NCI-H748 (cell line): ENCODE results near the gene CST4.
"Not testable (repeated sequence)": the region's sequence is repeated elsewhere in the genome, so short reads cannot be mapped to it uniquely, and the experiment has no call there.

Source experiments
- DNase-seq: peaks from one replicate; lab custom pipeline; 2025; ENCODE audit not compliant: unreplicated experiment; lab: John Stamatoyannopoulos, UW

CST4 gene

GRCh38 chr20:23662276-23662870 is 26.5 kb downstream of the CST4 start:
- DNase-seq: no peak

GRCh38 chr20:23661002-23661429 is 27.8 kb downstream of the CST4 start:
- no peak for DNase-seq

DNA sequence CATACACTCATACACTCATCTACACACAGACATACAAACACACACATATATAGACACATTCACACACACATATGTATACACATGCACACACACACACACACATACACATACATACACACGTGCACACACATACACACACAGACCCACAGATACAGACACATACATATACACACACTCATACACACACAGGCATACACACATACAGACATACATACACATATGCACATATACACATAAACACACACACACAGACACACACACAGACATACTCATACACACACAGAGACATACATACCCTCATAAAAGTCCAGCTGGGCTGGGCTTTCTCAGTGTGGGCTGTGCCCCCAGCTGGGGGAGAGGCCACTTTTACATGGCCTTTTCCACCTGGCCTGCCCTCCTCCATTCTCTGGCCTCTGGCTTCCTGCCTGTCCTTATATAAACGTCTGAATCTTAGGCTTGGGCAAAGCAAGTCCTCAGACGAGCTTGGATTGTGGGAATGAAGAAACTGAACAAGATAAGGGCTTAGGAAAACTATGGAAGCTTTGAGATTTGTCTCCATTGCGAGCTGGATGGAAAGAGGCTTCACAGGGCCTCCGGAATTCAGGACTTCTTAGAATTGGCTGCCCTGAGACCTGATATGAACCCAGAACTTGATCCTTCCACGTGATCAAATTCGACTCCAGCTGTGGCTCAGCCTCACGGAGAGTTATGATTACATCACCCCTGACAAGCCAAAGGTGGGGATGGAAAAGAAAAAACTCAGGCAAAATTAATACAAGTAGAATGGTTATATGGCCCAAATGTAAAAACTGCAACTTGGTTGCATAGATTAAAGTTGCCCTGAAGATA is 28.6 kb downstream of the CST4 start:
- DNase-seq: no peak

- not testable (repeated sequence) for DNase-seq
Observed at GRCh38 chr20:23659610-23659988, 29.2 kb downstream of the CST4 start.

- DNase-seq: no peak
Observed at GRCh38 chr20:23658989-23659609, 29.7 kb downstream of the CST4 start.

- DNase-seq: no peak
Observed at GRCh38 chr20:23658336-23658735, 30.5 kb downstream of the CST4 start.

DNA sequence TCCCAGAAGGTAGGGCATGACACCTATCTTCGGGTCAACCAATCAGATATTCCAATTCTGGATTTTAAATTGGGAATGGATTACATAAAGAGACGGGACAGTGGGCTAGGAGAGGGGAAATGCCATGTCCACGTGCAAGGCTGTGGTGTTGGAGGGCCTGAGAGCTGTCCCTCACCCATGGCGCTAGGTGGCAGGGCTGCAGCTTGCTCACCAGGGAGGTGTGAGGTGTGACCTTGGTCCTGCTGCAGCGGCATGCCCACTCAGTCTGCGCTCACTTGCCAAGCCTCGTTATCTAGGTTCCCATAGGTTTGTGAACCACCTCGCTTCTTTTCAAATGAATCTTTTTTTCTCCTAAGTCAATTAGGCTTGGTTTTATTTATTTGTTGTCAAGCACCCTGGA is 31.6 kb downstream of the CST4 start:
- no peak for DNase-seq

- DNase-seq: no peak
Observed at GRCh38 chr20:23656372-23656771, 32.5 kb downstream of the CST4 start.

- no peak for DNase-seq
Observed at GRCh38 chr20:23655491-23656211, 33.2 kb downstream of the CST4 start.

DNA sequence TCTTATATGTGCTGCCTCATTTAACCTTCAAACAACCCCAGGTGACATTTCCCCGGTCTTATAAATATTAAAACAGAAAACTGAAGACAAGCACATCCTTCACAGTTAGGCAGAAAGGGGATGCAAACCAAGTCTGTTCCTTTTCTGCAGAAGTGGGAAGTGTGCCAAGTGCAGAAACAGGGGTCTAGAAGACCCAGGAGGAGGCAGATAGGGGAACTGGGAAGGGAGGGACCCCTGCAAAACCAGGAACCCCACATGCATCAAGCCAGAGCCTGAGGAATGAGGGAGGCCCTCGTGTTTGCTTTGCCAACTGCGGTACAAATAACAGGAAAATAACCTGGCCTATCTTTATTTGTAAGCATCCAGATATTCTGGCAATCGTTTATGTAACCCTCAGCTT is 34.1 kb downstream of the CST4 start:
- no peak for DNase-seq

DNA sequence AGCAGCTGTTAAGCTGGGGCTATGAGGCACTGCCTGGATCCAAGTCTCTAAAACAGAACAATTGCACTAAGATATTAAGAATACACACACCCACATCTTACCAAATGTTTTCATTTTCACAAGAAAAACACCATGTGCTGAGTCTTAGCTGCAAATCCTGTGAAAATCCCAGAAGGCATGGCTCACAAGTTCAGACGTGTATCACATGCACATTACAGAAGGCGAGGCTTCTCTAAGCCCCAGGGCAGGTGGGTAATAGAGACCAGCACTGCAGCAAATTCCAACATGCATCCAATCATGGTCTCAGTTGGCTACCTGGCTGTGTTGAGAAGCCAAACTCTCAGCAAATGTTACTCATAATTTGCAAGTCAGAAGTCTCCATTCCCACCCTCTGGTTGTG is 34.8 kb downstream of the CST4 start:
- DNase-seq: no peak

DNA sequence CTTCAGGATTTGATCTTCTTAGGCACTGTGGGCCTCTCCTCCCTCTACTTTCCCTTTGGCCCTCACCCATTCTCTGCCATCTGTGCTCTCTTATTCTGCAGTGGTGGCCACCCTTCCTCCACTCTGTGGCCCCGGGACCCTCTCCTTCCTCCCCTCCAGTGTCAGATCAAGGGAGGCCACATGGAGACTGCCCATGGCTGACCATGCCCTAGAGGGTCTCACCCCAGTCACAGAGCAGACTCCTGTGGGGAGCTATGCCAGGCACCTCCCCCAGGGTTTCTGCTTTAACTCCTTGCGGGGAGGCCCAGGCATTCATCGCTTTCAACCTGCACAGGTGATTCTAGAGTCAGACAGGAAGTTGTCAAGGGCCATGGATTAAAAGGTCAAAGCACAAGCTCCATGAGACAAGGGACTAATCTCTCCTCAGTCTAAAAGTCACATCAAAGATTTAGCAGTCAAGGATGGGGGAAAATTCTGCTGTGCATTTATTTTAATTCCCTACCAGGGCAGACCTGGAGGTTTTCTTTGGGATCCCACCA is 35.4 kb downstream of the CST4 start:
- DNase-seq: no peak

GRCh38 chr20:23652926-23653325 is 35.9 kb downstream of the CST4 start:
- no peak for DNase-seq

DNA sequence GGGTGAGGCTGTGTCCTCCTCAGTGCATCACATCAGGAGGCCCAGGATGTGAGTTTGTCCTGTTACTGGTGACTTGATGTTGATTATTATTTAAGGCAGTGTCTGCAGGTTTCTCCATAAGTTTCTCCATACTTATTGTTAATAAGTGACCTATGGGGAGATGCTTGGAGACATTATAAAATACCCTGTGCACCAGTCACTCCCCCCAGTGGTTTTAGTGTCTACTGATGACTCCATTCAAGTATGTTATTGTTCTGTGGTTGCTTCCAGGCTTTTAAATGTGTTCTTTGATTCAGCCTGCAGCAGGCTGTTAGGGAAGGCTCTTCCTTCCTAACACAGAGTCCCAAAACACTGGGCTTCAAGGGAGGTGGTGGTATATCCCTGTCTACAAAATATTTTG is 36.5 kb downstream of the CST4 start:
- no peak for DNase-seq

DNA sequence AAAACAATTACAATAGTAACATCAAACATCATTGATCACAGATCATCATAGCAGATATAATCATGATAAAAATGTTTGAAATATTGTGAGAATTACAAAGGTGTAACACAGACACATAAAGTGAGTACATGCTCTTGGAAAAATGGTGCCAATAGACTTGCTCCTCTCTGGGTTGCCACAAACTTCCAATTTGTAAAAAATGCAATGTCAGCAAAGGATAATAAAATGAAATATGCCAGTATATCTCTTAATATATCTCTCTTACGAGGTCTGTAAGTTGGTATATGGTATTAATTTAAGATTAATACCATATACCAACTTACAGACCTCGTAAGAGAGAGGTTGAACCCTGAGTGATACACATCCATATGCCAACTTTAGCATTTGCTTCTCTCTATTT is 37.7 kb downstream of the CST4 start:
- DNase-seq: no peak

- DNase-seq: no peak
Observed at GRCh38 chr20:23649830-23650417, 38.9 kb downstream of the CST4 start.

GRCh38 chr20:23649242-23649641 is 39.6 kb downstream of the CST4 start:
- no peak for DNase-seq

- DNase-seq: no peak
Observed at GRCh38 chr20:23647346-23647745, 41.5 kb downstream of the CST4 start.

- no peak for DNase-seq
Observed at GRCh38 chr20:23646106-23646873, 42.5 kb downstream of the CST4 start.

DNA sequence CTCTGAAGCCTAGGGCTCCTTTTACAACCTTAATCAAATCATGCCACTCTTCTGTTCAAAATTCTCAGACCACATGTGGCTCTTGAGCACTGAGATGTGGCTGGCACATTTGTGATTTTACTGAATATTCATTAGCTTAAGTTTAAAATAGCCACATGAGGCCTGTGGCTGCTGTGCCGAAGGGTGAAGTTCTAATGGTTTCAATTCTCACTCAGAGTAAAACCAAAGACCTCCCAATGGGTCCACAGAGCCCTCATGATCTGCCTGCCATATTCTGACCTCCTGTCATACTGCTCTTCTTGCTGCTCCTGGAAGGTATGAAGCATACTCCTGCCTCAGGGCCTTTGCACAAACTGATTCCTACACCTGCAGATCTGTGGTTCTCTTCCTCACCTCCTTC is 43.3 kb downstream of the CST4 start:
- no peak for DNase-seq
